MCF 10A (cell line): ENCODE measurements around the gene HSPB8. TPM values are rescaled to one million over a fixed set of nuclear protein-coding genes. Genes with fewer than 3 reads are reported as not detected.

Source experiments
- BruUV-seq: library from RNA; stranded (reverse); fragments of 400-500 nt; replicated peaks from 2 replicates; lab custom pipeline; 2021; lab: Mats Ljungman, UMichigan
- CTCF ChIA-PET: fragments of 300-600 bp; sonication (Branson Sonifier 250); formaldehyde crosslinking; extraction: SDS; loops from one replicate; lab custom pipeline; 2021; ENCODE audit warnings: antibody characterized with exemption, inconsistent platforms; lab: Yijun Ruan, JAX
- POLR2A ChIA-PET: fragments of 300-600, 350-650 bp; sonication (Branson Sonifier 250); formaldehyde crosslinking; extraction: SDS; loops from one replicate; lab custom pipeline; 2020; ENCODE audit warnings: antibody characterized with exemption, inconsistent platforms; lab: Yijun Ruan, JAX
- DNase-seq: peaks from one replicate; pipeline ENCODE4 v3.0.0-alpha.2; 2018; ENCODE audit not compliant: unreplicated experiment
- H3K27ac Mint-ChIP-seq: one replicate; pipeline ENCODE4 v1.8.0; 2022; ENCODE audit warnings: mild to moderate bottlenecking, low read depth, mixed read lengths; ENCODE audit not compliant: unreplicated experiment
- H3K27me3 Mint-ChIP-seq: one replicate; pipeline ENCODE4 v1.8.0; 2022; ENCODE audit warnings: mixed read lengths; ENCODE audit not compliant: insufficient read depth, unreplicated experiment
- H3K36me3 Mint-ChIP-seq: one replicate; pipeline ENCODE4 v1.8.0; 2022; ENCODE audit warnings: mild to moderate bottlenecking, moderate library complexity, mixed read lengths; ENCODE audit not compliant: insufficient read depth, unreplicated experiment
- H3K4me1 Mint-ChIP-seq: one replicate; pipeline ENCODE4 v1.8.0; 2022; ENCODE audit warnings: mixed read lengths; ENCODE audit not compliant: insufficient read depth, unreplicated experiment
- H3K4me3 Mint-ChIP-seq: one replicate; pipeline ENCODE4 v1.8.0; 2022; ENCODE audit warnings: mild to moderate bottlenecking, moderate library complexity, mixed read lengths; ENCODE audit not compliant: unreplicated experiment
- H3K9me3 Mint-ChIP-seq: one replicate; pipeline ENCODE4 v1.8.0; 2022; ENCODE audit warnings: mixed read lengths; ENCODE audit not compliant: unreplicated experiment
- intact Hi-C: fragments of 100-400 bp; cut with micrococcal nuclease; formaldehyde crosslinking; loops from 2 replicates; pipeline ENCODE4 v1.14.1; 2022
- total RNA-seq: library from RNA; stranded (reverse); gene quantifications from 2 replicates; pipeline ENCODE4 v1.2.3, GENCODE V29; 2022
- TF ChIP-seq, protein P1 (sequence below): fragments of 200-600 bp; IDR thresholded peaks from one replicate; pipeline ENCODE4 v1.8.0; 2022; ENCODE audit warnings: antibody characterized with exemption, mild to moderate bottlenecking; ENCODE audit not compliant: unreplicated experiment

The HSPB8 gene
- total RNA-seq, 1 experiment from 2014 or later = 0.23 TPM

DNA sequence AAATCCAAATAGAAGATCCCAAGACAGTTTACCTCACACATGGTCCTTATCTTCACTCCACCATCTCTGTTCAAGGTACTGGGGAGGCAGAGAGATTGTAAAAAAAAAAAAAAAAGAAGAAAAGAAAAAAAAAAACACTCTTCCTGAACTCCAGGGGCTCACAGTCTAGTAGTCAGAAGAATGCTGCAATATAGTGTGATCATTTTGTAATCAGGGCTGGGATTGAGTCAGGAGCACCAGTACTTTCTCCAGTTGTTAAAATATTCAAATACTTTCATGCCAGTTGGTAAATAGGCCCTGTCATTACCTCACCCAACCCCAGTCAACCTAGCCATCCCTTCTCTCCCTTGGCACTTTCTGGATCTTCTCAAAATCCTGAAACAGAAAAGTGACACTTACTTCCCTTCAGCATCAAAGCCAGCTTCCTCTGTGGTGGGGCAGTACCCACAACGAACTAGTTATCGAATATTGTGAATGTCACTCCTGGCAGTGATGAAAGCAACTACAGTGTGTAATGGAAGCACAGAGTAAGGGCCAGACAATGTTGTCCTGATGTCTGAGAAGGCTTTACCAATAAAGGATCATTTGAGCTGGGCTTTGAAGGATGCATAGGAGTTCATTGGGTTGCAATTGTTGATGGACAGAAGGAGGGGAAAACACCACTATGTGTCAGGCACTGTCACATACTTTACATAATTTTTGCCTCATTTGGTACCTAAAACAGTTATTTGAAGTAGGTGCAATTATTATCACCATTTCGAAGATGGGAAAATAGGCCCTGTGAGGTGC is 44.3 kb upstream of the HSPB8 start:
- no peak for DNase-seq
- Mint-ChIP-seq H3K36me3 (no peaks in the 10 kb centered on the region), H3K27me3 (no peaks in the 10 kb centered on the region), H3K27ac (no peak overlapping the region), H3K9me3 (peaks cover 11% of the 10 kb centered on the region), H3K4me3 (no peak overlapping the region), H3K4me1 (no peaks in the 10 kb centered on the region)
- no TSS peak for BruUV-seq
- POLR2A ChIA-PET = no interaction called here
- intact Hi-C loops = no loop called here
- CTCF ChIA-PET = no interaction called here
- TF ChIP-seq, protein P1, sequence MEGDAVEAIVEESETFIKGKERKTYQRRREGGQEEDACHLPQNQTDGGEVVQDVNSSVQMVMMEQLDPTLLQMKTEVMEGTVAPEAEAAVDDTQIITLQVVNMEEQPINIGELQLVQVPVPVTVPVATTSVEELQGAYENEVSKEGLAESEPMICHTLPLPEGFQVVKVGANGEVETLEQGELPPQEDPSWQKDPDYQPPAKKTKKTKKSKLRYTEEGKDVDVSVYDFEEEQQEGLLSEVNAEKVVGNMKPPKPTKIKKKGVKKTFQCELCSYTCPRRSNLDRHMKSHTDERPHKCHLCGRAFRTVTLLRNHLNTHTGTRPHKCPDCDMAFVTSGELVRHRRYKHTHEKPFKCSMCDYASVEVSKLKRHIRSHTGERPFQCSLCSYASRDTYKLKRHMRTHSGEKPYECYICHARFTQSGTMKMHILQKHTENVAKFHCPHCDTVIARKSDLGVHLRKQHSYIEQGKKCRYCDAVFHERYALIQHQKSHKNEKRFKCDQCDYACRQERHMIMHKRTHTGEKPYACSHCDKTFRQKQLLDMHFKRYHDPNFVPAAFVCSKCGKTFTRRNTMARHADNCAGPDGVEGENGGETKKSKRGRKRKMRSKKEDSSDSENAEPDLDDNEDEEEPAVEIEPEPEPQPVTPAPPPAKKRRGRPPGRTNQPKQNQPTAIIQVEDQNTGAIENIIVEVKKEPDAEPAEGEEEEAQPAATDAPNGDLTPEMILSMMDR = no peak

DNA sequence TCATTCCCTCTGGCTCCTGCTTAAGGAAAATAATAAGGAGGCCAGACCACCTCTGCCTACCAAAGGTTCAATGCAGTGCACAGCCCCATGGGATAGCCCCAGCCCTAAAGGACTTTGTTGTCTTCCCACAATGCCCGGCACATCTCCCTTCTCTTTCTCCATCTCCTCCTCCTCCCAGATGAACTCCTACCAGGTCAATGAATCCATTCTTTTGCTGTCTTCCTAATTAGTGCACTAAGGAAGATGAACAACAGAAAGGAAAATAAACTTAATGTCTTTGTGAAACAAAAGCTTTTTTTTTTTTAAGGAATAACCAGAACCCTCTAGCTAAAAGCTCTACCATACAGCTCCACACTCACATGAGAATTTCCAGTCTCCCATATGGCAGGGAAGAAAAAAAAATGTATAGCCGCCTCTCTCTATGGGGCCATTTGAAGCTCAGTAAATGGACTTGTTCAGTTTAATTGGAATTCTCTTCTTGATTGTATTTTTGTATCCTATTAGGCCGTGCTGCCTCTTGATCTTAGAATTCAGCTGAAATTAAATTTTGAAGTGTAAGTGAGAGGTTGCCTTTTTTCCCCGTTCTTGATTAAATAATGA is 41.8 kb upstream of the HSPB8 start:
- intact Hi-C loops = no loop called here
- CTCF ChIA-PET = interaction anchor here (0.6 to 0.7 kb wide), 3 partner anchors 116 to 540 kb away, joined by 3 read pairs; no protein-coding TSS in a partner anchor
- no peak overlapping the region for H3K4me3 Mint-ChIP-seq

DNA sequence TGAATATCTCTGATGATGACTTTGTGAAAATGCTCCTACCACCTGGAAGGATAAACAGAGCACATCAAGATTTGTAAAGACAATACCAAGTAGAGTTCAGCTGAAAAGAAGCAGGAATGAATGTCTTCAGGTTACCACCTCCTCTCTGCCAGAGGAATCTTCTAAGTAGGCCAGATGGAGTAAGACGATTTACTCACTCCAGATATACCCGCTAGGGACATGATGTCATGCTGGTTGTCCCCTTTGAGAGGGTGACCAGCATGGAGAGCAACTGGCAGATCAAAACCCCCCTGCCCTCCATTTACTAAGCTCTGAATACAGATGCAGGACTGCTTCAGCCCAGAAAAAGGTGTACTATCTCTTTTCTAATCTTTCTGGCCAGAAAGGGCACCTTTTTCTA is 39.3 kb upstream of the HSPB8 start:
- H3K4me1 Mint-ChIP-seq = no peaks in the 10 kb centered on the region
- ChIA-PET POLR2A (no interaction called here), CTCF (interaction anchor here (0.7 kb wide), 1 partner anchor 358 kb away, joined by 3 read pairs; no protein-coding TSS in a partner anchor)
- intact Hi-C loops = no loop called here
- TF ChIP-seq, protein P1 = no peak
- H3K27me3 Mint-ChIP-seq = no peaks in the 10 kb centered on the region
- no peak for DNase-seq
- no TSS peak for BruUV-seq
- H3K9me3 Mint-ChIP-seq = peaks cover 8% of the 10 kb centered on the region
- H3K4me3 Mint-ChIP-seq = no peak overlapping the region
- no peaks in the 10 kb centered on the region for H3K36me3 Mint-ChIP-seq
- no peak overlapping the region for H3K27ac Mint-ChIP-seq

More for the DNA sequence above, 41.8 kb upstream of the HSPB8 start:
- POLR2A ChIA-PET = no interaction called here
- Mint-ChIP-seq H3K36me3 (no peaks in the 10 kb centered on the region), H3K9me3 (peaks cover 5% of the 10 kb centered on the region), H3K27me3 (no peaks in the 10 kb centered on the region), H3K27ac (no peak overlapping the region), H3K4me1 (no peaks in the 10 kb centered on the region)
- no TSS peak for BruUV-seq
- DNase-seq = no peak
- TF ChIP-seq, protein P1 = no peak

DNA sequence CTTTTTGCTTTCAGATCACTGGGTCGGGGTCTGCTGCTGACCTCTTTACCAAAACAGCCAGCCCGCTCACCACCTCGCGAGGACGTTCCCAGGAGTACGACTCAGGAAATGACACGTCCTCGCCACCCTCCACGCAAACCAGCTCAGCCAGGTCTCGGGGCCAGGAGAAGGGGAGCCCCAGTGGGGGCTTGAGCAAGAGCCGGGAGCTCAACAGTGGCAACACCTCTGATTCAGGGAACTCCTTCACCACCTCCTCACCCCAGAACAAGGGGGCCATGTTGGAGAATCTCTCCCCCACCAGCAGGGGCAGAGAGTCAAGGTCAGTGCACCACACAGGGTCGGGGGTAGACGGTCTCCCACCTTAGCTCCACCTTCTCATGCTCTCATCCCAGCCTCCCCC is 33.4 kb upstream of the HSPB8 start:
- CTCF ChIA-PET = no interaction called here
- no peak overlapping the region for H3K27ac Mint-ChIP-seq
- TF ChIP-seq, protein P1 = no peak
- H3K36me3 Mint-ChIP-seq = no peaks in the 10 kb centered on the region
- POLR2A ChIA-PET = no interaction called here
- no peak overlapping the region for H3K4me3 Mint-ChIP-seq
- no peak for DNase-seq
- peaks cover 11% of the 10 kb centered on the region for H3K27me3 Mint-ChIP-seq
- no peaks in the 10 kb centered on the region for H3K4me1 Mint-ChIP-seq
- intact Hi-C loops = no loop called here
- peaks cover 20% of the 10 kb centered on the region for H3K9me3 Mint-ChIP-seq
- no TSS peak for BruUV-seq
